ENCODE data around the gene TRIM49.
"Not testable (repeated sequence)": the region's sequence is repeated elsewhere in the genome, so short reads cannot be mapped to it uniquely, and the experiment has no call there.

TRIM49 gene

GRCh38 chr11:89808475-89808874 lies at the start of gene TRIM49:
TRIM49 (minus strand) TSS chr11:89808575; CDS start chr11:89804469, 4,106 bp downstream.
- DNase-seq (ENCODE audit: extremely low read depth in 1 of 2, low read depth in 1 of 2) = not testable (repeated sequence)

- DNase-seq (ENCODE audit: extremely low read depth in 1 of 2, low read depth in 1 of 2) = not testable (repeated sequence)
Observed at GRCh38 chr11:89826694-89827093, 18.3 kb upstream of the TRIM49 start.

- DNase-seq (ENCODE audit: extremely low read depth in 1 of 2, low read depth in 1 of 2) = not testable (repeated sequence)
Observed at GRCh38 chr11:89820008-89820407, 11.6 kb upstream of the TRIM49 start.

- not testable (repeated sequence) for DNase-seq (ENCODE audit: extremely low read depth in 1 of 2, low read depth in 1 of 2)
Observed at GRCh38 chr11:89813535-89813934, 5.2 kb upstream of the TRIM49 start.

GRCh38 chr11:89787506-89788063 lies 20.8 kb downstream of the TRIM49 start:
- not testable (repeated sequence) for DNase-seq (ENCODE audit: extremely low read depth in 1 of 2, low read depth in 1 of 2)

- DNase-seq (ENCODE audit: extremely low read depth in 1 of 2, low read depth in 1 of 2) = not testable (repeated sequence)
Observed at GRCh38 chr11:89785726-89786125, 22.6 kb downstream of the TRIM49 start.

- DNase-seq (ENCODE audit: extremely low read depth in 1 of 2, low read depth in 1 of 2) = not testable (repeated sequence)
Observed at GRCh38 chr11:89750822-89751221, 57.6 kb downstream of the TRIM49 start.
